IMR-90 (cell line): ENCODE results near the gene LRP5.

ENCODE experiments used
- BHLHE40 ChIP-seq: fragments of 150-350 bp; IDR thresholded peaks from 2 replicates; pipeline ENCODE4 v1.6.1; 2016; ENCODE audit warnings: mild to moderate bottlenecking, low read depth, low read length
- CEBPB ChIP-seq: IDR thresholded peaks from 2 replicates; pipeline ENCODE4 v1.6.1; 2012; ENCODE audit warnings: low read depth, low read length, improper control_type of control experiment
- CHD1 ChIP-seq: IDR thresholded peaks from 2 replicates; pipeline ENCODE4 v1.6.1; 2012; ENCODE audit warnings: low read depth, low read length, improper control_type of control experiment
- FOS ChIP-seq: fragments of 150-350 bp; IDR thresholded peaks from 2 replicates; pipeline ENCODE4 v1.6.1; 2016; ENCODE audit warnings: low read depth, low read length
- MAFK ChIP-seq: IDR thresholded peaks from 2 replicates; pipeline ENCODE4 v1.6.1; 2012; ENCODE audit warnings: low read depth, low read length, improper control_type of control experiment
- MAZ ChIP-seq: IDR thresholded peaks from 2 replicates; pipeline ENCODE4 v1.6.1; 2012; ENCODE audit warnings: low read depth, mild to moderate bottlenecking, low read length, improper control_type of control experiment, moderate library complexity, borderline replicate concordance
- MXI1 ChIP-seq: IDR thresholded peaks from 2 replicates; pipeline ENCODE4 v1.6.1; 2012; ENCODE audit warnings: low read depth, mild to moderate bottlenecking, low read length, moderate library complexity, borderline replicate concordance
- POLR2A ChIP-seq: IDR thresholded peaks from 2 replicates; pipeline ENCODE4 v1.6.1; 2012; ENCODE audit warnings: mild to moderate bottlenecking, low read depth, low read length
- RAD21 ChIP-seq: IDR thresholded peaks from 2 replicates; pipeline ENCODE4 v1.6.1; 2012; ENCODE audit warnings: low read length, improper control_type of control experiment
- RFX5 ChIP-seq: IDR thresholded peaks from 2 replicates; pipeline ENCODE4 v1.8.0; 2012; ENCODE audit warnings: low read depth, mild to moderate bottlenecking, low read length, moderate library complexity
- SMC3 ChIP-seq: fragments of 150-350 bp; IDR thresholded peaks from 2 replicates; pipeline ENCODE4 v1.6.1; 2016; ENCODE audit warnings: low read depth, mild to moderate bottlenecking, antibody characterized with exemption, low read length, moderate library complexity
- TF ChIP-seq, protein P1 (sequence below): conservative IDR thresholded peaks from 2 replicates; pipeline ENCODE4 v1.5.1; 2012; ENCODE audit warnings: mild to moderate bottlenecking, low read depth, low read length, improper control_type of control experiment
- TF ChIP-seq, protein P2 (sequence below): fragments of 150-350 bp; IDR thresholded peaks from 2 replicates; pipeline ENCODE4 v1.6.1; 2017; ENCODE audit warnings: mild to moderate bottlenecking, antibody characterized with exemption, low read length, low read depth

DNA sequence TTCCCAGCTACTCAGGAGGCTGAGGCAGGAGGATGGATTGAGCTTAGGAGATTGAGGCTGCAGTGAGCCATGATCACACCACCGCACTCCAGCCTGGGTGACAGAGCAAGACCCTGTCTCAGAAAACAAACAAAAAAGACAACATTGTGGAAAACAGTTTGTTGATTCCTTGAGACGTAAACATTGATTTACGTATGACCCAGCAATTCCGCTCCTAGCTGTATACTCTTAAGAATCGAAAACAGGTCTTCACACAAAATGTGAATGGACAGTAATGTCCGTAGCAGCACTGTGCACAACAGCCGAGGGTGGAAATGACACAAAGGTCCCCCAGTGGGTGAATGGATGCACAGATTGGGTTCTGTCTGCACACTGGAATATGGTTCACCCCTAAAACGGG is 49.3 kb downstream of the LRP5 start:
- TF ChIP-seq, protein P1, sequence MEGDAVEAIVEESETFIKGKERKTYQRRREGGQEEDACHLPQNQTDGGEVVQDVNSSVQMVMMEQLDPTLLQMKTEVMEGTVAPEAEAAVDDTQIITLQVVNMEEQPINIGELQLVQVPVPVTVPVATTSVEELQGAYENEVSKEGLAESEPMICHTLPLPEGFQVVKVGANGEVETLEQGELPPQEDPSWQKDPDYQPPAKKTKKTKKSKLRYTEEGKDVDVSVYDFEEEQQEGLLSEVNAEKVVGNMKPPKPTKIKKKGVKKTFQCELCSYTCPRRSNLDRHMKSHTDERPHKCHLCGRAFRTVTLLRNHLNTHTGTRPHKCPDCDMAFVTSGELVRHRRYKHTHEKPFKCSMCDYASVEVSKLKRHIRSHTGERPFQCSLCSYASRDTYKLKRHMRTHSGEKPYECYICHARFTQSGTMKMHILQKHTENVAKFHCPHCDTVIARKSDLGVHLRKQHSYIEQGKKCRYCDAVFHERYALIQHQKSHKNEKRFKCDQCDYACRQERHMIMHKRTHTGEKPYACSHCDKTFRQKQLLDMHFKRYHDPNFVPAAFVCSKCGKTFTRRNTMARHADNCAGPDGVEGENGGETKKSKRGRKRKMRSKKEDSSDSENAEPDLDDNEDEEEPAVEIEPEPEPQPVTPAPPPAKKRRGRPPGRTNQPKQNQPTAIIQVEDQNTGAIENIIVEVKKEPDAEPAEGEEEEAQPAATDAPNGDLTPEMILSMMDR, result no peak
- no peak for TF ChIP-seq POLR2A
- TF ChIP-seq RAD21, result no peak
- TF ChIP-seq, protein P2, sequence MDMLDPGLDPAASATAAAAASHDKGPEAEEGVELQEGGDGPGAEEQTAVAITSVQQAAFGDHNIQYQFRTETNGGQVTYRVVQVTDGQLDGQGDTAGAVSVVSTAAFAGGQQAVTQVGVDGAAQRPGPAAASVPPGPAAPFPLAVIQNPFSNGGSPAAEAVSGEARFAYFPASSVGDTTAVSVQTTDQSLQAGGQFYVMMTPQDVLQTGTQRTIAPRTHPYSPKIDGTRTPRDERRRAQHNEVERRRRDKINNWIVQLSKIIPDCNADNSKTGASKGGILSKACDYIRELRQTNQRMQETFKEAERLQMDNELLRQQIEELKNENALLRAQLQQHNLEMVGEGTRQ, result no peak
- no peak for TF ChIP-seq CHD1
- no peak for TF ChIP-seq RFX5
- no peak for TF ChIP-seq FOS
- no peak for TF ChIP-seq SMC3
- TF ChIP-seq MAZ, result no peak
- no peak for TF ChIP-seq CEBPB
- TF ChIP-seq MXI1, result no peak
- no peak for TF ChIP-seq MAFK
- TF ChIP-seq BHLHE40, result no peak
